Activated CD8-positive, alpha-beta memory T cell treated with anti-CD3 and anti-CD28 coated beads, Interleukin-2, amount 50 U/mL, for 4 hours (primary cell): ENCODE data around the gene RWDD3.

ENCODE experiments used
- DNase-seq: peaks from one replicate; pipeline ENCODE4 v3.0.0-alpha.2; 2020

Gene RWDD3

GRCh38 chr1:95286479-95286878 lies 52.5 kb downstream of the RWDD3 start:
- DNase-seq, result no peak

DNA sequence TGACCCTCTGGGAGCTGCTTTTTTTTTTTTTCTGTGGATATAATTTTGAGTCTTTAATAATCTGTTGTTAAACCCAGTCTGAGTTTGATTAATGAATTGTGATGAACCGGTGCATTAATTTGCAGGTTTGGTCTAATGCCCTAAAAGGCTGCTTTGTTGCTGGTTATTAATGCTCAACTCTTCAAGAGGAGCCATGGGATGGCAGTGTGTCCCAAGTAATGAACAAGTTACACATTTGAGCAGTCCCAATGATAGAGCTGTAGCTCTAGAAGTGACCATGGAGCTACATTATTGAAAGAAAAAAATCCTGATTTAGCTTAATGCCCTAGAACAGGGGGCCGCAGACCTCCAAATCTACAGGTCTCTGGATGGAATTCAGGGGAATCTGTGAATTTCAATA lies 53.1 kb downstream of the RWDD3 start:
- DNase-seq, result no peak

- DNase-seq, result no peak
Measured at GRCh38 chr1:95287825-95288224, 53.8 kb downstream of the RWDD3 start.
